Thyroid gland (tissue), 4 donors: ENCODE data around the gene APMAP.

ENCODE experiments used
- CTCF ChIP-seq, 6 experiments: fragments of 200-600 bp in 3 of 6; fragments of 450-650 bp in 3 of 6; sonication (generic) in 3 of 6; IDR thresholded peaks; one replicate each; pipeline ENCODE4 v1.5.1; 2016 to 2019; ENCODE audit warnings: antibody characterized with exemption in 6 of 6, mild to moderate bottlenecking in 2 of 6, inconsistent platforms in 1 of 6, moderate library complexity in 1 of 6
- POLR2A ChIP-seq, 2 donors: fragments of 450-650 bp; IDR thresholded peaks; one replicate each; pipeline ENCODE4 v1.6.1; 2017; ENCODE audit warnings: antibody characterized with exemption in 2 of 2, mild to moderate bottlenecking in 2 of 2, moderate library complexity in 1 of 2

- TF ChIP-seq CTCF (IDR thresholded peaks at IDR 0.05) (no peak), POLR2A (IDR thresholded peaks at IDR 0.05) (no peak)
These were observed 32.2 kb downstream of the APMAP start for GRCh38 chr20:24960302-24960801.
